ENCODE measurements around the gene AK3. TPM values are rescaled to one million over a fixed set of nuclear protein-coding genes. Genes with fewer than 3 reads are reported as not detected.

The AK3 gene
- total RNA-seq, 1 experiment from 2014 or later, result 21.5 TPM

- no peak for DNase-seq
- TF ChIP-seq, protein P1, sequence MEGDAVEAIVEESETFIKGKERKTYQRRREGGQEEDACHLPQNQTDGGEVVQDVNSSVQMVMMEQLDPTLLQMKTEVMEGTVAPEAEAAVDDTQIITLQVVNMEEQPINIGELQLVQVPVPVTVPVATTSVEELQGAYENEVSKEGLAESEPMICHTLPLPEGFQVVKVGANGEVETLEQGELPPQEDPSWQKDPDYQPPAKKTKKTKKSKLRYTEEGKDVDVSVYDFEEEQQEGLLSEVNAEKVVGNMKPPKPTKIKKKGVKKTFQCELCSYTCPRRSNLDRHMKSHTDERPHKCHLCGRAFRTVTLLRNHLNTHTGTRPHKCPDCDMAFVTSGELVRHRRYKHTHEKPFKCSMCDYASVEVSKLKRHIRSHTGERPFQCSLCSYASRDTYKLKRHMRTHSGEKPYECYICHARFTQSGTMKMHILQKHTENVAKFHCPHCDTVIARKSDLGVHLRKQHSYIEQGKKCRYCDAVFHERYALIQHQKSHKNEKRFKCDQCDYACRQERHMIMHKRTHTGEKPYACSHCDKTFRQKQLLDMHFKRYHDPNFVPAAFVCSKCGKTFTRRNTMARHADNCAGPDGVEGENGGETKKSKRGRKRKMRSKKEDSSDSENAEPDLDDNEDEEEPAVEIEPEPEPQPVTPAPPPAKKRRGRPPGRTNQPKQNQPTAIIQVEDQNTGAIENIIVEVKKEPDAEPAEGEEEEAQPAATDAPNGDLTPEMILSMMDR (IDR thresholded peaks at IDR 0.05; ENCODE audit: unreplicated experiment), result no peak
- Mint-ChIP-seq H3K27me3 (ENCODE audit: unreplicated experiment) (no peaks in the 10 kb centered on the region), H3K4me1 (ENCODE audit: low read depth, unreplicated experiment) (no peaks in the 10 kb centered on the region), H3K4me3 (ENCODE audit: low read depth, unreplicated experiment) (no peak overlapping the region), H3K27ac (ENCODE audit: unreplicated experiment) (no peak overlapping the region), H3K36me3 (ENCODE audit: insufficient read depth, unreplicated experiment) (no peaks in the 10 kb centered on the region), H3K9me3 (ENCODE audit: low read depth, unreplicated experiment) (no peaks in the 10 kb centered on the region)
- intact Hi-C loops (cut with micrococcal nuclease; ENCODE audit: unreplicated experiment), result loop anchor here (10.0 kb wide), 1 partner anchor 54 kb away; no protein-coding TSS in a partner anchor
- CTCF ChIA-PET, result no interaction called here
- BruUV-seq (replicated peaks), result no TSS peak
These were observed 60.3 kb downstream of the AK3 start for GRCh38 chr9:4680750-4681149.

- Mint-ChIP-seq H3K9me3 (ENCODE audit: low read depth, unreplicated experiment) (no peaks in the 10 kb centered on the region), H3K27ac (ENCODE audit: unreplicated experiment) (no peak overlapping the region), H3K4me1 (ENCODE audit: low read depth, unreplicated experiment) (no peaks in the 10 kb centered on the region), H3K4me3 (ENCODE audit: low read depth, unreplicated experiment) (no peak overlapping the region), H3K36me3 (ENCODE audit: insufficient read depth, unreplicated experiment) (no peaks in the 10 kb centered on the region), H3K27me3 (ENCODE audit: unreplicated experiment) (no peaks in the 10 kb centered on the region)
- no peak for DNase-seq
- CTCF ChIA-PET, result no interaction called here
- no TSS peak for BruUV-seq (replicated peaks)
- intact Hi-C loops (cut with micrococcal nuclease; ENCODE audit: unreplicated experiment), result loop anchor here (10.0 kb wide), 1 partner anchor 55 kb away; no protein-coding TSS in a partner anchor
- TF ChIP-seq, protein P1 (IDR thresholded peaks at IDR 0.05; ENCODE audit: unreplicated experiment), result no peak
These were observed 60.9 kb downstream of the AK3 start for GRCh38 chr9:4680173-4680525.

- CTCF ChIA-PET, result interaction anchor here (0.7 kb wide), 1 partner anchor 22 kb away, joined by 3 read pairs; no protein-coding TSS in a partner anchor
- H3K27ac Mint-ChIP-seq (ENCODE audit: unreplicated experiment), result no peak within 1 kb of the TSS
- H3K36me3 Mint-ChIP-seq (ENCODE audit: insufficient read depth, unreplicated experiment), result no peaks in the 10 kb centered on the region
- no peaks in the 10 kb centered on the region for H3K4me1 Mint-ChIP-seq (ENCODE audit: low read depth, unreplicated experiment)
- H3K4me3 Mint-ChIP-seq (ENCODE audit: low read depth, unreplicated experiment), result no peak within 1 kb of the TSS
- TF ChIP-seq, protein P1 (IDR thresholded peaks at IDR 0.05; ENCODE audit: unreplicated experiment), result peak; percentile 42
- no peaks in the 10 kb centered on the region for H3K27me3 Mint-ChIP-seq (ENCODE audit: unreplicated experiment)
- H3K9me3 Mint-ChIP-seq (ENCODE audit: low read depth, unreplicated experiment), result no peaks in the 10 kb centered on the region
- intact Hi-C loops (cut with micrococcal nuclease; ENCODE audit: unreplicated experiment), result loop anchor here (10.0 kb wide), 1 partner anchor 55 kb away; no protein-coding TSS in a partner anchor
- BruUV-seq (replicated peaks), result no TSS peak
- peak; percentile 97 for DNase-seq
These were observed 61.5 kb downstream of the AK3 start, which contains the start of gene CDC37L1 for GRCh38 chr9:4679268-4680172. TSS of gene CDC37L1 (plus strand) at chr9:4679569. CDS start at chr9:4679768, 199 bp downstream.

DNA sequence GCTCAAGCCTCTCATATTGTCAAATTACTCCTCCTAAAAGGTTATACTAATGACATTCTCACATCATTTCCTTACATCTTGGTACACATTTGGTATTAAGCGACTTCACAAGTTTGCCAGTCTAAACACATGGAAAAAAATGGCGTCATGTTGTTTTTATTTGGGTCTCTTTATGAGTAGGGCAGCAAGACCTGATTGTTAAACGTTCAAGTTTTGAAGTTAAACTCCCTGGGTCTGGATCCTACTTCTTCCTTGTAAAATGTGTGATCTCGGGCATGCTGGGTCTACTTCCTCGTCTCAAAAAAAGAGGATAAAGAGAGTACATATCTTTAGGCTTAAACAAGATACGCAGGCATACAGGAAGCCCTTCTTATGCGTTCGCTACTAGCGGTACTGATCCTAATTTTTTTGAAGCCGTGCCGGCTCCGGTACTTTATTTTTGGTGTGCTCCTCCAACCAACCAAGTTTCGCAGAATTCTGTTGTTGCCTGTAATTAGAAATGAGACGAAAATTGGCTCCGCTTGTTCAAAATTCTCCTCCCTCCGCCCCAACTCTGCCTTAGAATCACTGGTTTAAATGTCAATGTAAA, 62.2 kb downstream of the AK3 start:
- Mint-ChIP-seq H3K36me3 (ENCODE audit: insufficient read depth, unreplicated experiment) (no peaks in the 10 kb centered on the region), H3K27ac (ENCODE audit: unreplicated experiment) (no peak overlapping the region), H3K27me3 (ENCODE audit: unreplicated experiment) (no peaks in the 10 kb centered on the region), H3K9me3 (ENCODE audit: low read depth, unreplicated experiment) (no peaks in the 10 kb centered on the region), H3K4me3 (ENCODE audit: low read depth, unreplicated experiment) (no peak overlapping the region), H3K4me1 (ENCODE audit: low read depth, unreplicated experiment) (no peaks in the 10 kb centered on the region)
- BruUV-seq (replicated peaks), result TSS peak; percentile 96
- TF ChIP-seq, protein P1 (IDR thresholded peaks at IDR 0.05; ENCODE audit: unreplicated experiment), result no peak
- DNase-seq, result no peak
- CTCF ChIA-PET, result interaction anchor here (0.7 to 1.3 kb wide), 2 partner anchors 13 to 21 kb away, joined by 3 to 11 read pairs; partner anchors contain the start of gene SPATA6L
- intact Hi-C loops (cut with micrococcal nuclease; ENCODE audit: unreplicated experiment), result no loop called here
